GM12801 (cell line): ENCODE results near the gene LYSMD4.

Experiments used
- CTCF ChIP-seq: IDR thresholded peaks from one replicate; pipeline ENCODE4 v1.5.1; 2011; ENCODE audit warnings: control low read depth; ENCODE audit not compliant: insufficient read length; ENCODE audit errors: extremely low read depth

LYSMD4 gene

GRCh38 chr15:99702895-99703602 is 30.2 kb downstream of the LYSMD4 start:
- no peak for TF ChIP-seq CTCF

GRCh38 chr15:99696096-99696495 is 37.1 kb downstream of the LYSMD4 start:
- TF ChIP-seq CTCF, result no peak

- TF ChIP-seq CTCF, result no peak
Observed at GRCh38 chr15:99692825-99693224, 40.4 kb downstream of the LYSMD4 start.

- TF ChIP-seq CTCF, result no peak
Observed at GRCh38 chr15:99686290-99686689, 46.9 kb downstream of the LYSMD4 start.

GRCh38 chr15:99683000-99683670 is 50.1 kb downstream of the LYSMD4 start:
- TF ChIP-seq CTCF, result no peak

- TF ChIP-seq CTCF, result no peak
Observed at GRCh38 chr15:99682455-99682854, 50.8 kb downstream of the LYSMD4 start.

- no peak for TF ChIP-seq CTCF
Observed at GRCh38 chr15:99681990-99682389, 51.2 kb downstream of the LYSMD4 start.
